Esophagus mucosa (tissue), 1 donor: ENCODE data around the gene MYEOV. TPM values are rescaled to one million over a fixed set of nuclear protein-coding genes. Genes with fewer than 3 reads are reported as not detected.

Source experiments
- ATAC-seq: fragments of 200-7000 bp; cut with Tn5 transposase; one replicate; pipeline ENCODE4 v1.9.1; 2020
- total RNA-seq: library from RNA; stranded (reverse); gene quantifications from one replicate; pipeline ENCODE4 v1.2.4, GENCODE V29; 2023
- donor health status: DM: yes; HTN: yes; CAD: no.

Gene MYEOV
- total RNA-seq, 1 donor from 2014 or later, result 4.7 TPM

DNA sequence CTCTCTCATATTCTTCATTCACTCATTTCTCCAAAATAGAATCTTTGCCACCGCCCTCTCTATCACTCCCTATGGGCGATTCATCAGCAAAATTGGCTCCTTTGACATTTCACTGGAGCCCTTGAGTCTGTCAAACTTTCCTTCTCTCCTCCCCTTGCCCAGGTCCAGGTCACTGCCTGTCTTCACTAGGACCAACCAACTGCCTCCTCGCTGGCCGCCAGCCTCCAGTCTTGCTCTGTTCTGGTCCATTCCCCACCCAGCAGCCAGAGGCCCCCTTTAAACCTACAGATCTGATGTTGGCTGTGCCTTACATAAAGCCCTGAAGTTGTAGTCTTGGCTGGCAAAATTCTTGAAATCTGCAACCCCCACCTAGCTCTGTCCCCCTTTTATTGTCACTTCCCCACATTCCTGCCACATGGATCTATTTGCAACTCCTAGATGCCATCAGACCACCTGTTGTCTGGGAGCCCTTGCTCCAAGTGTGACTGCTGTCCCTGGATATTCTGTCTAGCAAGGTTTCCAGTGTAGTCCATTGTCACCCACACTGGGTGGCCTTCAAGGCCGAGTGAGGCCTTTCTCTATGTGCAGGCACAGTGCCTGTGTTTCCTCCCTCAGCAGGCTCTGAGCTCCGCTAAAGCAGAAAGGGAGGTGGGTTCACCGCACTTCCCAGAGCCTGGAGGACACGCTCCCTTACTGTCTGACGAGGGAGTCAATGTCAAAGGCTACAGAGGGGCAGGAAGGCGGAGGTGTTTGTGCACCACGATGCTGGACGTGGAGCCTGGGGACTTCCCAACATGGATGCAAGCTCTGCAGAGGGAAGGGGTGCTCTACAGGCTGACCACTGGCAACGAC is 25.5 kb downstream of the MYEOV start:
- ATAC-seq, result no peak

GRCh38 chr11:69320326-69320725 is 26.4 kb downstream of the MYEOV start:
- ATAC-seq, result no peak

DNA sequence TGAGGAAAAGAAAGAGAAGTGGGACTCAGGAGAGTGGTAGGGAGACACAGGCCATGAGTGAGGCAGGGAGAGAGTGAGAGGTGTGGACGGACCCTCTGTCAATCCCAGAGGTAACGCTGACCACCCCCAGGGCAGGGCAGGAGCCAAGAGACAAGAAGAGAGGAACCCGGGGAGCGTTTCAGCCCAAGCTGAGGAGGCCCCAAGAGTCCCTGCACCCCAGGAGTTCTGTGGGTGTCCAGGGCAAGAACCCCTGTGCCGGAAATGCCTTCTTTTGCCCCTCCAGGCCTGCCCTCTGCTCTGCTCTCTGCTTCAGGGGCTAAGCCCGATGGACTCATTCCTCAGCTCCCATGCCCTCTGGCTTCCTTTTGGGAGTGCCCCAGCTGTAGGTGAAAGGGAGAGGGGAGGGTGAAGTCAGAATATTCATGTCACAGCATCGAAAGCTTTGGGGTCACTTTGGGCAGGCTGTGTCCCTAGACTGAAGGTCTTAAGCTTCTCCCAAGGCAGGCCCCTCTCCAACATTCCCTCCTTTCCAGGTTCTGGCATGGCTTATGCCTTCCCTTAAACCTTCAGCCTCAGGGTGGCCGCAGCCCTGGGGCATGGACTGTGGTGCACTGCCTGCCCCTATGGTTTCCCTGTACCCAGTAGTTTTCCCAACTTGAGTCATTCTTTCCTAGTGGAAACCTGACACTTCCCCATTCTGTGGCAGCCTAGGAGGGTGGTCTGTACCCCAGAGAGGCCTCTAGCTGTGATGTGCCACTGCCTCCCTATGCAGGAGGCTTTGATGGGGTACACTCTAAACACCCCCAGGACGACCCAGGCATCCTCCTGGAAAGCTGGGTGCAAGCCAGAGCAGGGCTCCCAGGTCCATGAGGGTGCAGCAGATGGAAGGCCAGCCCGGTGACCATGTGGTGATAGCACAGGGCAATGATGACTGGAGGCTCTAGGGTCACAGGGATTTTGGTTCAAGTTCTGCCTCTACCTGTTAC is 27.1 kb downstream of the MYEOV start:
- no peak for ATAC-seq

DNA sequence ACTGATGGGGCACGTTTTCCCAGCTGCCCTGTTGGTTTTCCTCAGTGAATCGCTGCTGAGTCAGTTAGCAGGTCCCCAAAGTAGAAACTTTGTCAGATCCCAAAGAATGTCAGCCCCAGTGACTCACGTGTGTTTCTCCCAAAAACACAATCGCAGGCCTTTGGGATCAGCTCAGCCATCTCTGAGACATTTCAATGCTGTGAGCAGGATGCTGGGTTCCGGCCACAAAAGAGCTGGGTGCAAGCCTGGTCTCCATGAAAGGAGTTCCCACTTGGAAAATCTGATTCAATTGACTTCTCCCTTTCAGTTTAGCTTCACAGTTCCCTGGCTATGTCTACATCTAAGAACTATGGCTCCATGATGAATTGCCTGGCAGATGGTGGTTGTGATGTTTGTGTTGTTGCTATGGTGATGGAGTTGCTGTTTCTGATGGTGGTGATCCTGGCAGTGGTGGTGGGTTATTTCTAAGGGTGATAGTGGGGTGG is 28.0 kb downstream of the MYEOV start:
- no peak for ATAC-seq

DNA sequence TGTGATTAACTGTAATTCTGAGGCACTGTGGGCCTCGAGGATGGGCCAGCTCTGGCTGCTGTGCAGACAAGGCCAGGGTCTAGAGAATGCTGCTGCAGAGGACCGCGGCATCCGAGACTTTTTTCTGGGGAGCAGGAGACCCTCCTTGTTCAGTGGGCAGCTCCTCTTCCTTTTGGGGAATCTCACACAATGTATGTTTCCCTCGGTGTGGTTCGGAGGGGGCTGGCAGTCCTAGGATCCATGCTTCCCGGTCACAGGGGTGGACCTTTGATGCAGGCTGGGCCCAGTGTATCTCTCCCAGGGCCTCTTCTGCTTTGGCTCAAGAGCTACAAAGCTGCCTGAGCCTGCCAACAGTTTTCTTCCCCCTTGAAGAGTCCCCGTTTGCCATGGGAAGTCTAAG is 31.5 kb downstream of the MYEOV start:
- no peak for ATAC-seq

DNA sequence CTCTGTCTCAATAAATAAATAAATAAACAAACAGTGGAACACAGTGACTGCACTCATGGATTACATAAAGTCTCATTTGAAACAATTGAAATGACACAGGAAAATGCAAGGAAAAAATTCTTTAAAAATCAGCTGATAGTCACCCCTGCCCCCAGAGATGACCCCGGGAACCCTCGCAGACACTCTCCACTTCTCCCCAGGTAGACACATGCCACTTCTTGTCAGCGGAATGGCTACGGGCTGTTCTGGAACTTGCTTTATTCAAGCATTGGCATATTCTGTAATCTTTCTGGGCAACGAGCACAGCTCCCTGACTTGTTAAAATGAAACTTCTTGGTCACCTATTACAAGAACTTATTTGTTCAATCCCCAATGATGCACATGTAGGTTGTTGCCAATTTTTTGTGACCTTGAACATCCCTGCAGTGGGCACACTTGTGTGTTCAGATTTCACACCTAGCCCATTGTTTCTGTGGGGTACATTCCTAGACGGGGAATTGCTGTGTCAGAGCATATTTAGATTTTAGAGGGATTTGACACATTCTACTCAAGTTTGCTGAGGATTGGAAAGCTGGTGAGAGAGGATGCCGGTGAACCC is 32.8 kb downstream of the MYEOV start:
- no peak for ATAC-seq

DNA sequence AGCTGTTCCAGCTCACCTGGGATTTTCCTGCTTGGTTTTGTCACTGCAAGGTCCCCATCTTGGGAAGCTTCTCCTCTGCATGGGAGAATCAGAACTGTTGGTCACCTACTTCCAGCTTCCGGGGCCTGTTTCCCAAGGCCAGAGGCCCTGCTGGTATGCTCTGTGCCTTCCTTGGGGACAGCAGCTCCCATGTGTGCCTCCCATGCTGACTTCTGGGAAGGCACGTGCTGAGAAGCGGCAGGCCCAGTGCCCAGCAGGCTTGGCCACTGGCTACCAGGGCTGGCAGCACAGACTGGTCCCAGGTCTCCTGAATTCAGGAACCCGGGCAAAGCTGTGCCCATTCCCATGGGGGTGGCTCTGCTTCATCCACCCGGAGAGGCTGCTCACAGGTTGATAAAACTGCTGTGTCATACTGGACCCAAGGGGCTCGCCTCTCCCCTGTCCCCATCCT is 33.8 kb downstream of the MYEOV start:
- ATAC-seq, result no peak

DNA sequence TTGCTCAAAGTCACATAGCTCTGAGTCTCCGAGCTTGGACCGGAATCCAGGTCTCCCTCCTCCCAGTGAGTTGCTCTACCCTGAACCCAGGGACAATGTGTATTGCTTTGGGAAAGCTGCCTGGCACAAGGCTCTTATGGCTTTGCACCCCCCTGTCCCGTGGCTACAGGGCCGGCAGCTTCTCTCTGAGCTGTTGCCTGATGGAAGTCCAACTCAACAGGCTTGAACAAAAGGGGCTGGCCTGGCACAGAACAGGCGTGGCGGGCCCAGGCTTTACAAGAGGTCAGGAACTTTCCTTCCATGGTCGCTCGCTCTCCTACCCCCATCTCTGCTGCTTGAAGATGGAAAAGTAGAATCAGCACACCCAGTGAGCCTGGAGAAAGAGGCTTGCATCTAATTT is 34.3 kb downstream of the MYEOV start:
- ATAC-seq, result no peak

GRCh38 chr11:69329581-69329980 is 35.6 kb downstream of the MYEOV start:
- no peak for ATAC-seq

DNA sequence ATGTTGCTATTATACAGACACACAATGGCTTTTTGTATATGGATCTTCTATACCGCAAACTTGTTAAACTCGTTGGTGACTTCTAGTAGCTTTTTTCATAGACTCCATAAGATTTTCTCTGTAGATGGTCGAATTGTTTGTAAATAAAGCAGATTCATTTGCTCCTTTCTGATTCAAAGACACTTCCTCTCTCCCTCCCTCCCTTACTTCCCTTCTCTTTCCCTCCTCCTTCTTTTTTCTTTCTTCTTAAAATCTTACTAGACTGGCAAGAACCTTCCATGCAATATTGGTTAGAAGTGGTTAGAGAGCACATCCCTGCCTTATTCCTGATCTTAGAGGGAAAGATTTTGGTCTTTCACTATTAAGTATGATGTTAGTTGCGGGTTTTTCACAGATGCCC is 36.4 kb downstream of the MYEOV start:
- no peak for ATAC-seq

DNA sequence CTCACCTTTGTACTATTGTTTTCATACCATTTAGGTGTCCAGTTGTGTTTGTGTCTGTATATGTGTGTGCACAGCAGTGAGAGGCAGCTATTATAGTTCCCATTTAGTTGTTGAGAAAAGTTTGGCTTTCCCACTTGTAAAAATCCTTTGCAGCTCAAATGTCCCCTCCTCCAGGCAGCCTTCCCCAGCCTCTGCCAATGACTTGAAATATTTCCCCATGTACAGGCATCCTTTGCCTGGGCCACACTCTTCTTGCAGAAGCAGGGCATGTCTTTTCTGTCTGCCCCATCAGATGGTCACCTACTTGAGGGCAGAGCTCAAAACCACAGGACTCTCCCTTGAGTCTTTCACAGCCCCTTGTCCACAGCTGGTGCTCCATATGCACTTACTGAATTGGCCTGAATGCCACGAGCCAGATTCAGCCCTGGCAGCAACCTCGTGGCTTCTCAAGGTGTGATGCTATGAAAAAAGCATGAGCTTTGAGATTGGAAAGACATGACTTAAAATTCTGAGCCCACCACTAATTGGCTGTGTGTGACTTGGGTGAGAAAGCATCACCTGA is 39.3 kb downstream of the MYEOV start:
- ATAC-seq, result no peak

GRCh38 chr11:69333879-69334278 is 39.9 kb downstream of the MYEOV start:
- ATAC-seq, result no peak

DNA sequence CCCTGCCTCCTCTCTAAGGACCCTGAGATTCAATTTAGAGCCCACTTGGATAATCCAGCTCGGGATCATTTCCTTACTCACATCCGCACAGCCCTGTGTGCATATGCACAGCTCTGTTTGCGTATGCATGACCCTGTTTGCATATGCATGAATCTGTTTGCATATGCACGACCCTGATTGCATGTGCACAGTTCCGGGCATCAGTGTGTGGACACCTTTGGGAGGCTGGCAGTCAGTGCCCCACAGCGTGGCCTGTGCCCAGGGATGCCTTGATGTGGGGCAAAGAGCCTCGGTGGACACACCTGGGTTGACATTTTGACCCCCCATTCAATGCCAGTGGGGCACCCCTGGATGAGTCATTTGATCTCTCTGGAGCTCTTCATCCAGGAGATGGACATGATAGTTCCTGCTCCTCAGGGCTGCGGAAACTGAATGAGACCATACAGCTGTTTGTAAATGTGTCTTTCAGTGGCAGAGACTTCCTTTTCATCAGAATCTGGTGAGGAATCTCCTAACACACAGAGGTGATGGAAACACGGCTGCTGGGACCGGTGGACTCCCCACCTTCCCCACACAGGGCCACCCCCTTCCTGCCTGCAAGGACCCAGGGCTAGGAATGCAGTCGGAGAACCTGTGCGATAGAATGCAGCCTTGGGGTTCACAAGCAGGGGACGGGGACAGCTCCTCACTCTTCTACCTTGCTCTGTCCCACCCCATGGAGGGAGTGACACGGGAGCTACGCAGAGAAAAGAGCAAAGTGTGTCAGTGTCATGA is 41.2 kb downstream of the MYEOV start:
- no peak for ATAC-seq

DNA sequence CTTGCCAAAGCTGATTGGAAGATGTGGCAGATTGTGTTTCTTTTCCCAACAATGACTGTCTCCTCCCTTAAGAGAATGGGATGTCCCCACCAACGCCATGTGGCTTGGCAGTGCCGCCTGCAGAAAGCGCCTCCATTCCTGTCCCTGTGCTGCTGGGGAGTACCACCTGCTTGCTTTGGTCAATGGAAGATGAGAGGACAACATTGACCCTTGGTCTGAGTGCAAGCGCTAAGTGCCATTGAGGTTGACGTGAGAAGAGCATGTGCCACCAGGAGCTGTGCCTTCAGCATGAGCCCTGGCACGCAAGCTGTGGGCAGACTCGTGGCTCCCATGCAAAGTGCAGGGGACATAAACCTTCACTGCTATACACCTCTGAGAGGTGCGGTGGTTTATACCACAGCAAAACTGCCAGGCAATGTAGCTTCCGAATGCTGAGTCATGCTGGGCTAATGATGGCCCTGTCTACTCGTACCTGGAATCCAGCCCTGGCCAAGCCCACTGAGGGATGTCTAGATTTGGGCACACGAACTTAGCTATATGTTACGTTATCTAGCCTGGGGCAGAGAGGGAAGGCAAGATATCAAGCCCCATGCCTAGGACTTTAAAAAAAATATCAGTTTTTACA is 41.9 kb downstream of the MYEOV start:
- ATAC-seq, result peak; percentile 46

GRCh38 chr11:69337211-69337721 is 43.3 kb downstream of the MYEOV start:
- peak; percentile 70 for ATAC-seq

- ATAC-seq, result no peak
Measured at GRCh38 chr11:69339041-69339733, 45.2 kb downstream of the MYEOV start.

- no peak for ATAC-seq
Measured at GRCh38 chr11:69339983-69340565, 46.1 kb downstream of the MYEOV start.

DNA sequence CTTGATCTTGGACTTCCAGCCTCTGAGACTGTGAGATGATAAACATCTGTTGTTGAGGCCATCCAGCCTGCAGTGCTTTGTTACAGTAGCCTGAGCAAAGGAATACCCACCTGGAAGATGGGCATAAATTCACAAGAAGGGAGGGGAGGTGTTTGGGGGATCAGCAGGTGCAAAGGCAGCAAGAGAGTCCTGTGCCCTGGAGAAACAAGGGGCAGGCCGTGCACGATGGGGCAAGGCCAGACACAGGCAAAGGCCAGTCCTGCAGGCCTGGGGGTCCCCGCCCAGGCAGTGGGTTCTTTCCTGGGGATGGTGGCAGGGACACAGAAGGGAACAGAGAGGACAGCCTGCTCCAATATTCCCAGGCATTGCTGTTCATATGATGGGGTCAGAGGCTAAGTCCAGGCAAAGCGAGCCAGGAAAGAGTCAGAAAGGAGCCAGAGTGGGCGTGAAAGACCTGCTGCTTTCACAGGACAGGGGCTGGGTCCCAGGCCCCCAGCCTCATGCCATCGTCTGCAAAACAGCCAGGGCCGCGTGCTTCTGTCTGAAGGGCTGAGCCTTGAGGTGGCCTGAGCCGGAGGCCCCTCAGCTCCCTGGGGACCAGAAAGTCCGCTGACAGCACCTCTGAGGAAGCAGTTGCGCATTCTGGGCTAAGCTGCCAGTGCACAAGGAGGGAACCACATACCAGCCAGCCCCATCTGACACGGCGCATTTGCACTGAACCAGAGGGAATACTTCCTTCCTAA is 48.8 kb downstream of the MYEOV start:
- no peak for ATAC-seq
